Measurements from ENCODE around the gene MYL5.

Gene MYL5

DNA sequence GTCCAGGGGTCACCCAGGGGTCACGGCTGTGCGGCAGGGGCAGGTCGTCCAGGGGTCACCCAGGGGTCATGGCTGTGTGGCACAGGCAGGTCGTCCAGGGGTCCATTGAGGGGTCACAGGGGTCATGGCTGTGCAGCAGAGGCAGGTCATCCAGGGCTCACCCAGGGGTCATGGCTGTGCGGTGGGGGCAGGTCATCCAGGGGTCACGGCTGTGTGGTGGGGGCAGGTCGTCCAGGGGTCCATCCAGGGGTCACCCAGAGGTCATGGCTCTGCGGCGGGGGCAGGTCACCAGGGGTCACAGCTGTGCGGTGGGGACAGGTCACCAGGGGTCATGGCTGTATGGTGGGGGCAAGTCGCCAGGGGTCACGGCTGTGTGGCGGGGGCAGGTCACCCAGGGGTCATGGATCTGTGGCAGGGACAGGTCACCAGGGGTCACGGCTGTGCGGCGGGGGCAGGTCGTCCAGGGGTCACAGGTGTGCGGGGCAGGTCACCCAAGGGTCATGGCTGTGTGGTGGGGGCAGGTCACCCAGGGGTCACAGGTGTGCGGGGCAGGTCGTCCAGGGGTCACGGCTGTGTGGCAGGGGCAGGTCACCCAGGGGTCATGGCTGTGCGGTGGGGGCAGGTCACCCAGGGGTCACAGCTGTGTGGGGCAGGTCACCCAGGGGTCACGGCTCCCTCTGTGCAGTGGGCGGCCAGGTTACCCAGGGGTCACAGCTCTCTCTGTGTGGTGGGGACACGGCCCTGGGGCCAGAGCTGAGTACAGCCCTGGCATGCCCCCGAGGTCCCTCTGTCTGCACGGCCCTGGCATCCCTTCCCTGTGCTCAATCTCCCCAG lies 16.3 kb upstream of the MYL5 start:
- in situ Hi-C loops (cut with HindIII; ENCODE audit: low sequenced_read_pairs) = no loop called here
- TF ChIP-seq, protein P1, sequence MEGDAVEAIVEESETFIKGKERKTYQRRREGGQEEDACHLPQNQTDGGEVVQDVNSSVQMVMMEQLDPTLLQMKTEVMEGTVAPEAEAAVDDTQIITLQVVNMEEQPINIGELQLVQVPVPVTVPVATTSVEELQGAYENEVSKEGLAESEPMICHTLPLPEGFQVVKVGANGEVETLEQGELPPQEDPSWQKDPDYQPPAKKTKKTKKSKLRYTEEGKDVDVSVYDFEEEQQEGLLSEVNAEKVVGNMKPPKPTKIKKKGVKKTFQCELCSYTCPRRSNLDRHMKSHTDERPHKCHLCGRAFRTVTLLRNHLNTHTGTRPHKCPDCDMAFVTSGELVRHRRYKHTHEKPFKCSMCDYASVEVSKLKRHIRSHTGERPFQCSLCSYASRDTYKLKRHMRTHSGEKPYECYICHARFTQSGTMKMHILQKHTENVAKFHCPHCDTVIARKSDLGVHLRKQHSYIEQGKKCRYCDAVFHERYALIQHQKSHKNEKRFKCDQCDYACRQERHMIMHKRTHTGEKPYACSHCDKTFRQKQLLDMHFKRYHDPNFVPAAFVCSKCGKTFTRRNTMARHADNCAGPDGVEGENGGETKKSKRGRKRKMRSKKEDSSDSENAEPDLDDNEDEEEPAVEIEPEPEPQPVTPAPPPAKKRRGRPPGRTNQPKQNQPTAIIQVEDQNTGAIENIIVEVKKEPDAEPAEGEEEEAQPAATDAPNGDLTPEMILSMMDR (IDR thresholded peaks at IDR 0.05; ENCODE audit: low read depth, low read length) = no peak
- no peak overlapping the region for H3K4me3 ChIP-seq (ENCODE audit: low read depth, low read length)
- DNase-seq (ENCODE audit: low read depth, low spot score) = no peak

DNA sequence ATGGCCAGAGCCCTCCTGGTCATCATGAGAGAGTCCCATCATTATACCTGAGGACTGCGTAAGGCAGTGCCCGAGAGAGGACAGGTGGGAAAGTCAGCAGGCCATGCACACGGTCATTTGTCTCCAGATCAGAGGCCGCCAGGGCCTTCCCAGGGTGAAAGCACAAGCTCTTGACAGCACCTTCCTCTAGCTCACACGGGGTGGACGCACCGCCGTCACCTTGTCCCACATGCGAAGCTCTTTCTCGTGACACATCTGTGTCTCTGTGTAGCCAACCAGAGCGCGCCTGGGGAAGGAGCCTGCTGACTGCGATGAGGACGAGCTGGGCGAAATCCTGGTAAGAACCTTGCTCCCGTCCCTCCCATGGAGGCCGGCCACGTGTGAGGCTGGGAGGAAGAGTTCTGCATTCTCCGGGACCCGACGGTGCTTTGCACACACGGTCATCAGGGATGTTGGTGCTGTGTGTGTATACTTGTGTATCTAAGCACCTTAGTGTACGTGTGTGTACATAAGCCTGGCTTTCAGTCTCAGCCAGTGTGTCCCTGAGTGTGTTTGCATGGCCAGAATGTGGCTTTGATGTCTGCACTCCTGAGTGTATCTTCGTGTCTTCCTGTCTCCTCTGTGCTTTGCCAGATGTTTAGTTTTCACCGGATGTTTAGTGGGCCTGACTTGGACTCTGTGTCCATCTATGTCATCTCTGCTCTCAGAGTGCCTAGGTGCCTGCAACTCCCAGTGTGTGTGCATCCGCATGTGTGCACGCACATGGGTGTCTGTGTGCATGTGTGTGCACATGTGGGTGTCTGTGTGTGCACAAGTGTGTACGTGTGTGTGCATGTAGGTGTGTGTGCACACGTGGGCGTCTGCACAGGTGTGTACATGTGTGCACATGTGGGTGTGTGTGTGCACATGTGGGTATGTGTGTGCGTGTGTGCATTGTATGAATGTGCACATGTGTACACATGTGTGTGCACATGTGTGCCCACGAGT lies 15.4 kb upstream of the MYL5 start:
- TF ChIP-seq, protein P1 (IDR thresholded peaks at IDR 0.05; ENCODE audit: low read depth, low read length) = no peak
- in situ Hi-C loops (cut with HindIII; ENCODE audit: low sequenced_read_pairs) = no loop called here
- DNase-seq (ENCODE audit: low read depth, low spot score) = no peak
- H3K4me3 ChIP-seq (ENCODE audit: low read depth, low read length) = no peak overlapping the region

DNA sequence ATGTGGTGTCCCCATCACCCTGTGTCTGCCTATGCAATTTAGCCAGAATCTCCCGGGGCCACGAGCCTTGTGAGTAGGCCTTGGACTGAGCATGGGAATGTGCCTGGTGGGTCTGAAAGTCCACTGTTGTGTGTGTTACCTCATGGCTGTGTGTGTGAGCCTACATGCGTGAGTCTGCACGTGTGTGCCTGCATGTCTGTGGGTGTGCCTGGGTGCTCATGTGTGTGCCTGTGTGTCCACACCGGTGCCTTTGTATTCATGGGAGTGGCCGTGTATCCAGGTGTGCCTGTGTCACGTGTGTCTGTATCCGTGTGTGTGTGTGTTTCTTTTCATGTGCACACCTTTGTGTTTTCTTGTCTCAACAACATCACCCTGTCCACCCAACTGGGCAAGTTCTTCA lies 14.5 kb upstream of the MYL5 start:
- in situ Hi-C loops (cut with HindIII; ENCODE audit: low sequenced_read_pairs) = no loop called here
- TF ChIP-seq, protein P1 (IDR thresholded peaks at IDR 0.05; ENCODE audit: low read depth, low read length) = no peak
- DNase-seq (ENCODE audit: low read depth, low spot score) = no peak
- H3K4me3 ChIP-seq (ENCODE audit: low read depth, low read length) = no peak overlapping the region

DNA sequence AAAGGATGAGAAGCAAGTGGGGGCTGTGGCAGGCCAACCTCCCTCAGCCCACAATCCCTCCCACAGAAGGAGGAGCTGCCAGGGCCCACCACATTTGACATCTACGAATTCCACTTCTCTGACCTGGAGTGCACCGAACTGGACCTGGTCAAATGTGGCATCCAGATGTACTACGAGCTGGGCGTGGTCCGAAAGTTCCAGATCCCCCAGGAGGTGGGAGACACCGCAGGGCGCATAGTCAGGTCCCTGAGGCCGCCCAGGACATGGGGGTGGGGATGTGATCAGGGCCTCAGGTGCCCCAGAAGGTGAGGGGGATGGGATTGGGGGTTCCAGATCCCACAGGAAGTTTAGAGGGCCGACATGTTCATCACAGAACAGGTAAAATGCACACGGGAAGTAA lies 13.9 kb upstream of the MYL5 start:
- H3K4me3 ChIP-seq (ENCODE audit: low read depth, low read length) = no peak overlapping the region
- TF ChIP-seq, protein P1 (IDR thresholded peaks at IDR 0.05; ENCODE audit: low read depth, low read length) = no peak
- in situ Hi-C loops (cut with HindIII; ENCODE audit: low sequenced_read_pairs) = no loop called here
- DNase-seq (ENCODE audit: low read depth, low spot score) = no peak

DNA sequence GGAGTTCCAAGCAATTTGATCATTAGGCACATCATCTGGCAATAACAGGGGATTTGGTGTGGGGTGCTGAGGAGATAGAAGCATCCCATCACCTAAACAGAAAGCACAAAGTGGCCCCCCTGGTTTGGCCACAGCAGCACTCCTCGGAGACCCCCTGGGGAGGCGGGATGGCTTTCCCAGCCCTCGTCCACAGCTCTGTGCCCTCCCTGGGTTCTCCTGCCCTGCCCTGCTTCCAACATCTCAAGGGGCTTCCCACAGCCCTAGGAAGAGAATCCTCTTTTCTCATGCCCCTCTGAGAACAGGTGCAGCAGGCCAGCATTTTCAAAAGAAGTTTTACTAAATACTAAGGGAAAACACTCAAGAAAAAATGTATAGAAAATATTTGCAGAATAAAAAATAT lies 13.1 kb upstream of the MYL5 start:
- DNase-seq (ENCODE audit: low read depth, low spot score) = no peak
- TF ChIP-seq, protein P1 (IDR thresholded peaks at IDR 0.05; ENCODE audit: low read depth, low read length) = no peak
- H3K4me3 ChIP-seq (ENCODE audit: low read depth, low read length) = no peak overlapping the region
- in situ Hi-C loops (cut with HindIII; ENCODE audit: low sequenced_read_pairs) = no loop called here

DNA sequence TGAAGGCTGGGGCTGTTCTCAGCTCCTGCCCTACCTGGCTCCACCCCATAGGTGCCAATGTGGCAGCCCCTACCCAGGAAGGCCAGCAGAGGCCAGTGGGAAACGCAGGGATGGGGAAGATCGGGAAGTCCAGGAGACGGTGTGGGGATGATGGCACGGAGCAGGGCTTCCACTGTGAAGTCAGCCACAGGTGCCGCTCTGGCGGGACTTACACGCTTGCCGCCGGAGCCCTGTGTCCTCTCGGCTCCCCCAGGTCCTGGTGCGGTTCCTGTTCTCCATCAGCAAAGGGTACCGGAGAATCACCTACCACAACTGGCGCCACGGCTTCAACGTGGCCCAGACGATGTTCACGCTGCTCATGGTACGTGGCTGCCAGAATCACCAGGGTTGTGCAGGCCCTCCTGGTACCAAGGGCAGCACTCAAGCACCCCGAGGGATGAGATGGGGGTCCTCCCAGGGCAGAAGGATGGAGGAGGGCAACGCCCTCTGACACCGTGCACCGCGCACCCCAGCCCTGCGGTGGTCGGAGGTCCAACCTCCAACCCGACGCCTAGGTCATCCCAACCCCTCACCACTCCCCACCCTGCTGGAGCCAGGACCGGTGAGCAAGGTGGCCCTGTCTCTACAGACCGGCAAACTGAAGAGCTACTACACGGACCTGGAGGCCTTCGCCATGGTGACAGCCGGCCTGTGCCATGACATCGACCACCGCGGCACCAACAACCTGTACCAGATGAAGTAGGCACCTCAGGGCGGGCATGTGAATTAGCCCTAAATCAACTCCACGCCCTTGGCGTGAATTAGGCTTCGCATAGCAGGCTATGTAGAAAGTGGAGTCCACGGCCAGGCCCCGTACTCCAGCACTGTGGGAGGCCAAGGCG lies 12.2 kb upstream of the MYL5 start:
- H3K4me3 ChIP-seq (ENCODE audit: low read depth, low read length) = no peak overlapping the region
- TF ChIP-seq, protein P1 (IDR thresholded peaks at IDR 0.05; ENCODE audit: low read depth, low read length) = no peak
- in situ Hi-C loops (cut with HindIII; ENCODE audit: low sequenced_read_pairs) = no loop called here
- no peak for DNase-seq (ENCODE audit: low read depth, low spot score)
